ENCODE results near the gene TMEM229B.

The TMEM229B gene

DNA sequence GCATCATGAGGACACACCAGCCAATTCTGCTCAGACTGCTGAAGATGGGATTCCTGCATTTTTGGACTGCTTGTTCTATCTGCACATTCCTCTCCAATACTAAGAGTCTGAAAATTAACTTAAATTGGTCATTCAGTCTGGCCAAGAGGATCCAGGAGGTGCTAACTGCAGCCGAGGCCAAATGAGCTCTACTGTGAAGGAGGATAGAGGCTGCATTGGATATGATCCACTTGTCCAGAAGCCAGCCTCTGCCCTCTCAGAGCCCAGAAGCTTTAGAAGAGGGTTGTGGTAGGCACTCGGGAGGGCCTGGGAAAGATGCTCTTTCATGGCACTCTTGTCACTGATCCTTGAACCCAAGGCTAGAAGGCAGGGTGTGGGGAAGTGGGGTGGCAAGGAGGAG is 39.4 kb downstream of the TMEM229B start:
- no peak for DNase-seq

DNA sequence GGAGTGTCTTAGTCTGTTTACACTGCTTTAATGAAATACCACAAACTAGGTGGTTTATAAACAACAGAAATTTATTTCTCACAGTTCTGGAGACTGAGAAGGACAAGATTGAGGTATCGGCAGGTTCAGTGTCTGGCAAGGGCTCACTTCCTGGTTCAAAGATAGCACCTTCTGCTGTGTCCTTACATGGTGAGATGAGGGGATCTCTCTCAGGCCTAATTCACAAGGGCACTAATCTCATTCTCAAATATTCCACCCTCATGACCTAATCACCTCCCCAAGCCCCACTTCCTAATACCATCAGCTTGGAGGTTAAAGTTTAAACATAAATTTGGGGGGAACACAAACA is 41.5 kb downstream of the TMEM229B start:
- no peak for DNase-seq

DNA sequence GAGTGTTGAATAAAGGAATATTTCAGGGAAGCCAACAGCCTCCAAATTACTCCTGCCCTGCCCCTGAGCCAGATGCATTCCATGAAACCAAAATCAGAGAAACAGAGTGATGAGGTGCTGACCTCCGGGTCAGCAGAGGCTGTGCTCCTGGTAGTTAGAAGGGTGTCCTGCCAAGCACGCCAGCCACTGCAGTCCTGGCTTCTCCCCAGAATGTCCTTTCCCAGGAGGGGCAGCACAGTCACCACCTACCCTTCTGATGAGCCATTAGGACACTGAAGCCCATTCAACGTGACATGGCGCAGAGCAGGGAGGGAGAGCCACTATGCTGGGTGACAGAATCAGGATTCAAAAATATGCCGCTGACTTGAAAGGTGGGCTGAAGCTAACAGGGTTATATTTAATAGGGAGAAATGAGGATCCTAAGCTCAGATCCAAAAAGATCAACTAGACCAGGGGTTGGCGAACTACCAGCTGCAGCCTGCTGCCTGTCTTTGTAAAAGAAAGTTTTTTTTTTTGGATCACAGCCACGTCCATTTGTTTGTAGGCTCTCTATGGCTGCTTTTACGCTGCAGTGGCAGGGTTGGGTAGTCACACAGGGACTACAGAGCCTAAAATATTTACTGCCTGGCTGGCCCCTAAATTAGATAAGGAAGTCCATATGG is 42.0 kb downstream of the TMEM229B start:
- no peak for DNase-seq

DNA sequence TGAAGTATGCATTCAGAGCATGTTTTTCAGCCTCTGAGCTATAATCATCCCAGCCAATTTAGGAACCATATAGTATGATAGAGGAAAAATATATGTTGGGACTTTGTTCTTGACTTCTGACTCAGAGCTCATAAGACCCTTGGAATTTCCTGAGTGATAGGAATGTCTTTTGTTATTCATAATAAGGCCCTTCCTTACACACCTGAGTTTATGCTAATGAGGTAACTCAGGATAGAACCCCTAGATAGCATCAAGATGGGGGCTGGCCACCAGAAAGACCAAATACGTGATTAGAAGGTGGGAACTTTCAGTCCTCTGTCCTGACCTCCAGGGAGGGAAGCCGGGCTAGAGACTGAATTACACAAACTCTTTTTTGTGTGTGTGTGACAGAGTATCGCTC is 44.1 kb downstream of the TMEM229B start:
- no peak for DNase-seq

DNA sequence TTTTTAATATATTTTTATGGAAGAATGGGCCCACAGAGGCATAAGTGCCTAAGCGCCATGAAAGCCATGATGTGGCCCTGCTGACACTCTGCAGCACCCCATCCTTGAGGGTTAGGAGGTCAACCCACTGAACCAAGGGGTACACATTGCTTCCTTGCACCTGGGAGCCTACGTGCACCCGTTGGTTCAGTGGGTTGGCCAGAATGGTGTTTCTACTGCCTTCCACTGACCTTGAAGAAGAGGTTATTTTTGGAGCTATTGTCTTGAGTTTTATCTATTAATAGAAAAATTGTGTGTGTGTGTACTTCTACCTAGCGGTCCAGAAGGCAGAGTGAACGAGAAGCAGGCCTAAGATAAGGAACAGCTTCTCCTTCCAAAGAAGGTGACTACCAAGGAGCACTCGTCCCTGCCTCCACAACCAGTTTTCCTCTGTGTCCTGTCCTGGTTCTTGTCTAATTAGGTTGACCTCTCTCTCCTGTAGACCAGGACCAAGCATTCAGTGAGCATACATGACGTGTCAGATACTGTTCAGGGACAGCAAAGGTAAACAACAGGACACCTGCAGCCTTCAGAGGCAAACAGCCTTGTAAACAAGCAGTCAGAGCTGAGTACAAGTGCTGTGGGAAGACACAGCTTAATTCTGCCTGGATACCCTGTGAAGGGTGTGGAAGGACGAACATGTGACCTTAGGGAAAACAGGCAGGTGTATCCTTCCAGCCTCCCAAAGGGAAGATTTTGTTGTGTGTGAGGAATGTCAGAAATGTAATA is 46.2 kb downstream of the TMEM229B start:
- DNase-seq, result no peak

DNA sequence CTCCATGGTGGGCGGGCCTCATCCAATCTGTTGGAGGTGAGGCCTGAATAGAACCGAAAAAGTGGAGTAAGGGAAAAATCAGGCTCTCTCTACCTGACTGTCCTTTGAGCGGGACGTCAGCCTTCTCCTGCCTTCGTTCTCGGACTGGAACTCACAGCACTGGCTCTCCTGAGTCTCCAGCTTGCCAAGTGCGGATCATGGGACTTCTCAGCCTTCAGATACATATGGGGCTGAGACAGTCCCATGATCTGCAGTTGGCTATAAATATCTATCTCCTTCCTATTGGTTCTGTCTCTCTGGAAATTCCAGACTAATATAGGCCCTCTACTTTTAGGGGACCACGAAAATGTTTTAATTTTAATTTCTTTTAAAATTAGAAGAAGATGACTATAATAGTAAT is 46.8 kb downstream of the TMEM229B start:
- DNase-seq, result no peak

DNA sequence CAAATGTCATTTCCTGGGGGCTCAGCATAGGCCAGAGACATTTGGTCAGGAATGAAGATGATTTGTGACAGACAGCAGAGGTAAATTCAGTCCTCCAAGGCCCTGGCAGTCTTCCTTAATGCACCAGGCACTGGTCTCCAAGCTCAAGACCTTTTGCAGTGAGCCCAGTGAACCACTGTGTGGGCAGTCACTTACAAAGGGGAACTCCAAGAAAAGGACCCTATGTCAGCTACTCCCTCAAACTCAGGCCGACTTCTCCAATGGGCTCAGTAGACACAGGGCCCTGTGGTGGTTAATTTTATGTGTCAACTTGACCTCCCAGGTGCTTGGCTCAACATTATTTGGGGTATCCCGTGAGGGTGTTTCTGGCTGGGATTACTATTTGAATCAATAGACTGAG is 47.3 kb downstream of the TMEM229B start:
- no peak for DNase-seq

DNA sequence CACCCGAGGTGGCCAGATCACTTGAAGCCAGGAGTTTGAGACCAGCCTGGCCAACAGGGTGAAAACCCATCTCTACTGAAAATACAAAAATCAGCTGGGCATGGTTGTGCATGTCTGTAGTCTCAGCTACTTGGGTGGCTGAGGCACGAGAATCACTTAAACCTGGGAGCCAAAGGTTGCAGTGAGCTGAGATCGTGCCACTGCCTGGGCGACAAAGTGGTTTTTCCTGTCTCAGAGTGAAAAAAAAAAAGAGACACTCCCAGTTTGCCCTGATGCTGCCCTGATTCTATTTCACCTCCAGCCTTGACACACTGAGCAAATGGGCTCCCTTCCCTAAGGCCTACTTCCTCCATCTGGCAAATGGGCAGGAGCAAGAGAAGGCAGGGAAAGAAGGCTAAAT is 48.0 kb downstream of the TMEM229B start:
- no peak for DNase-seq

DNA sequence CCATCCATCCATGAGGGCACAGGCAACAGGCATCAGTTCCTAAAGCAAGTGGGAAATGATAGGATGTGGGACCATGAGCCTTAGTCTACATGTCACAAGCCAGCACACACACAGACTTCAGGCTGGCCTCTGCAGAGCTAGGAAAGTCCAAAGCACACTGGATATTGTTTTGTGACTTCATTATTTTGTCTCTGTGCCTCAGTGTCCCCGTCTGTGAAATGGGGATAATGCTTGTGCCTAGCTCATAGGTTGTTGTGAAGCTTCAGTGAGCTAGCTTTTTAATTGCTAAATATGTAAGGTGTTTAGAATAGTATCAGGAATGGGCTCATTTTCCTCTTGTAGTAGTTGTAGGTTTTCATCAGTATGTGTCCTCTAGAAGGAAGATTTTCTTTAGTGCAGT is 49.6 kb downstream of the TMEM229B start:
- no peak for DNase-seq

DNA sequence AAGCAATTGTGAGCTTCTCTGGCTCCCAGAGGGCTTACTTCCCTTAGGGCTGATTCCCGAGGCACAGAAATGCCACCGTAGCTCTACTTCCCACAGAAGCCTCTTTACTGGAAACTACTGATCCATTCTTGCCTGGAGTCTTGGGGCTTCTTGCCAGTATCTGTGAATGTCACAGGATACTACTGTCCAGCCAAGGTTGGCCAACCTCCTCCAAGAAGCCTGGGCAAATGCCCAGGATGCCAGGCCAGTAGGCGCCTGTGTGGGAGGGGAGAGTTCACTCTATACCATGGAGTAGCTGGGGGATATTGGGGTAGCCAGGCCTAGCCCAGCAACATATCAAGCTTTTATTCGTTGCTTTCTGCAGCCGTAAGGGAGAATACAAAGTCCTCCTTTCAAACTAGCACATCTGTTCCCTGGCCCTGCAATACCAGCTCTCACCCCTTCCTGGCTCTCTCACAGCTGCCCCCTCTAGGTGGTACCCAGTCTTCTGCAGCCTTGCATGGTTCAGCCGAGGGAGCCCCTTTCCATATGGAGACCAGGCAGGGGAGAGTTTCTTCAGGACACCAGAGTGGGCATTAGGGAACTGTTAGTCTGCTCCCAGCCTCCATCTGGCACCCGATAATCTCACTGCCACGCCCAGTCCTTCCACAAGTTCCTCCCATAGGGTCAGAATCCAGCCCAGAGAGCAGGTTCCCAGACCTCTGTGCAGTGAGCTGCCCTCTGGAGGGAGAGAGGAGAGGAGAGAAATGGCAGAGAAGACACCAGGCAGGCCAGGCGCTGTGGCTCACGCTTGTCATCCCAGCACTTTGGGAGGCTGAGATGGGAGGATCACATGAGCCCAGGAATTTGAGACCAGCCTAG is 52.3 kb downstream of the TMEM229B start:
- no peak for DNase-seq

DNA sequence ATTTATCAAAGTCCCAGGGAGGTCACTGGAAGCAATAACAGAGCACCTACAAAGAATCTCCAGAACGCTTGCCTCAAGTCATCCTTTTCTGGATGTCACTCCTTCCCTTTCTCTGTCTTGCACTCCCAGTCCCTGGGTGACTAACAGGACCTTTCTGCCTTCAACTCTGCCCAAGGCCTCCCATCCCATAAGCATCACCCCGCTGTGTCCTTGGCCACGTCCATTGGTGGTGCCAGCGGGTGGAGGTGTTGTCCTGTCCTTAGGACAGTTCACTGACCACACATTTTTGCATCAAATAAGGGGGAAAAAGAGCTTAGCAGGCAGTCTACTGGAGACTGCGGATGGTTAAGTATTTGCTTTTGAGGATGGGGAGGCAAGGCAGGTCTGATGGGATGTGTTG is 52.9 kb downstream of the TMEM229B start:
- DNase-seq, result no peak

DNA sequence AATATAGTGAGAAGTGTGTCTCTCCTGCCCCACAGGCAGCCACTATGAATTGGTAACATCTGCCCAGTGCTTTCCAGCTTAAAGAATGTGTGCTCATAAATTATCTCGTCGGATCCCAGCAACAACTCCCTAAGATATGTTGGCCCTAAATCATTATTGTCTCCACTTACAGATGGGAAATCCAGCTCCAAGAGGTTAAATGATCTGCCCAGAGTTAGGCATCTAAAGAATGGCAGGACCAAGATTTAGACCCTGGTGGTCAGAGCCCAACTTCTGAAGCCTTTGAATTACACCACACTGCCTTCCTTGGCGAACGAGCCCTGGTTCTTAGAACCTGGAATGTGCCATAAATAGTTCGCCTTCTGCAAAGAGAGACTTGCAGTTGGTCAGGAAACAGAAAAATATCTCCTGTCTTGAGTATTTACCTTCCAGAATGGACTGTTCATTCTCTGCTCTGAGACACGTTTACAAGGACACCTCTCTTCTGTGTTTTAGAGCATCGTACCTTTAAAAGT is 56.4 kb downstream of the TMEM229B start:
- DNase-seq, result no peak

DNA sequence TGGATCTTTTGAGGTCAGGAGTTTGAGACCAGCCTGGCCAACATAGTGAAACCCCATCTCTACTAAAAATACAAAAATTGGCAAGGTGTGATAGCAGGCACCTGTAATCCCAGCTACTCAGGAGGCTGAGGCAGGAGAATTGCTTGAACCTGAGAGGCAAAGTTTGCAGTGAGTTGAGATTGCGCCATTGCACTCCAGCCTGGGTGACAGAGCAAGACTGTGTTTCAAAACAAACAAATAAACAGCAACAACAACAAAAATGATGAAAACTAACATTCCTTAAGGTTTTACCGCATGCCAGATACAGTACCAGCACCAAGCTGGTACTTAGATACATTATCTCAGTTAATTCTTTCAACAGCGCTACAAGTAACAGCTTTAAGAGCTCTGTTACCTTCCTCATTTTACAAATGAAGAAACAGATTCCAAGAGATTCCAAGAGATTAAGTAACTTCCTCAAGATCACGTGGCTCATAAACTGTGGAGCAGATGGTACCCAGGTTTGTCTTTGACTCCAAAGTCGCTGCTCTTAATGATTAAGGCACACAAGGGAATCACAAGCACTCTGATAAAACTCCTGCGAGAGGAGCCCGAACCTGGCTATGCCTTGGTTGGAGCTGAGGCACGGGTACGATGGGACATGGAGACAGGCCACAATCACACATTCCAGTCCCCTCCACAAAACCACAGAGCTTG is 58.9 kb downstream of the TMEM229B start:
- no peak for DNase-seq

DNA sequence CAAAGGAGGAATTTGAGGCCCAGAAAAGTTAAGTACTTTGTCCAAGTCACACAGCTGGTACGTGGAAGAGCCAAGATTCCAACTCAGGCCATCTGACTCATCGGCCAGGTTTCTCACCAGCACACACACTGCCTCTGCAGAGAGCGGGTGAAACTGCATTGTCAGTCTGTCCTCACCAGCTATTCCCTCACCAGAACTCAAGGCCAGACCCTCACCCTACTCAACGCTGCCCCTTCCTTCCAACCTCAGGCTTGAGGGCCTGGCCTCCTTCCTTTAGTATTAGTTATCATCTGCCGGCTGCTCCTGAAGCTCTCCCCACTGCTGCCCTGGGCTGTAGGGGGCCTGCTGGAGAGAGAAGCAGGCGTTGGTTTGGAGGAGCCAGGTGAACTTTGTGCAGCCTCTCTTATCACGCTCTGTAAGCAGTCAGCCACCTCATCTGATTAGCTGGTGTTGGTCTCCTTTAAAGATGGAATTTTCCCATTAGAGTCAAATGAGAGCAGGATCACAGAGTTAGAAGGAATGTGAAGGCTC is 60.0 kb downstream of the TMEM229B start:
- DNase-seq, result no peak

DNA sequence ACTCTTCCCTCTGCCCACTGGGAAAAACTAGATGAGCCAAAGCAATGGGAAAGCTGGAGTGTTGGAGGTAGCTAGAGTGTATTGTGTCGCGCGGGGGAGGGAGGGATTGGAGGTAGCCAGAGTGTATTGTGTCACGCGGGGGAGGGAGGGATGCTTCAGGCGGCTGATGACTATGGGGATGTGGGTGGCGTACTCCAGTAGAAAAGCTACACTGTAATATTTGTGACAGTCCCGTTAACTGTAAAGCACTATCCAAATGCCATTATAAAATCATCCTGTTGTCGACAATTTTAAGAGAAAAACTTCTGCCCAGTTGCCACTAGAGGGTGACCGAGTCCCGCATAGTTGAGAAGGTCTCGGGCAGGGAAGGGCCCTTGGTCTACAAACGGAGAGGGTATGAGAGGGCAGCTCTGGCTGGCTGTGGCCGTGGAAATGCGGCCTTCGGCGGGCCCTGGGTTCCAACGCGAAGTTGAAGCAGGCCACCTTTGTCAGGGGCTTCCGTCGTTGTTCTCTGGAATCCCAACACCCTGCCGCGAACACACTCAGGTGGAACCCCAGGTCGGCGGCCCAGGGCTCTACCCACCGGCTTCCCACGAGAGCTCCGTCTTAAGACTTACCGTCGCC is 61.4 kb downstream of the TMEM229B start:
- peak; percentile 26 for DNase-seq

DNA sequence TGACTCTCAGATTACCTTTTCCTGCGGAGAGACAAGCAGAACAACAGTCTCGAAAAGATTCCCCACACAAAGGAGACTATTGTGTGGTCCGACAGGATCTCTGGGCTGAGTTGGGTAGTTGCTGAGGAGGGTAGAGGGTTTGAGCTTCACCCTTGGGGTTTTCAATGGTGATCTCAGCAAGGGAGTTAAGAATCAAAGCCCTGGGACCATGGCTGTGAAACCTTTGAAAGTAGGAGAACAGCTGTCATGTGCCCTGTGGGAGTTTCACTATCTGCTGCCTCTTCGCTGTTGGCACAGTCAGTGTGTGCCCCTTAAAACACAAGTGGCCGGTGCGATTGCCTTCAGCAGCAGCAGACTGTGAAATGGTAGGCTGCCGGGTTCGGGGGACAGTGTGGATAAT is 62.4 kb downstream of the TMEM229B start:
- DNase-seq, result no peak

DNA sequence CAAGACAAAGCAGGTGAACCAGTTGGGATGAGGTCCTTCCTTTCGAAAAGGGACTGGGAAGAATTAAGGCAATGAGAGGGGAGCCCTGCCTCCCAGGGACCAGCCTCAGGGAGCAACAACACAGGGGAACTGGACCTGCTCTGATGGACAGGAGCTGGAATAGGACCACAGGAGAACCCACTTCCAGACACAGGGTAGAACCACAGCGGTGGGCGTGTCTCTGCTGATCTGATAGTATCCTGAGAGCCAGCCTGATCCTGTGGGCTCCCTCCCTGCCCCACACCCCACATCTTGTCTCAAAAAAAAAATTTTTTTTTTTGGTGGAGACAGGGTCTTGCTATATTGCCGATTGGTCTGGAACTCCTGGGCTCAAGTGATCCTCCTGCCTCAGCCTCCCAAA is 62.9 kb downstream of the TMEM229B start:
- no peak for DNase-seq

DNA sequence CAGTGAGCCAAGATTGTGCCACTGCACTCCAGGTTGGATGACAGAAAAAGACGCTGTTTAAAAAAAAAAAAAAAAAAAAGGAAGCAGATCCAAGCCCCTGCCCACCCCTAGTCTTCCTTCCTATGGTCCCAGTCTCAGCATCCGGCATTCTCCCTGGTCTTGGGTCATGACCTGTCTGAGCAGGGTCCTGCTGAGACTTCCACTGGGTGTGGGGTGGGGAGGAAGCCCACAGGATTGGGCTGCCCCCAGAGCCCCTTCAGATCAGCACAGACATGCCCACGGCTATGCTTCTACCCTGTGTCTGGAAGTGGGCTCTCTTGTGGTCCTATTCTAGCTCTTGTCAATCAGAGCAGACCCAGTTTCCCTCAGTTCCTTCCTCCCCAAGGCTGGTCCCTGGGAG is 64.0 kb downstream of the TMEM229B start:
- DNase-seq, result no peak

DNA sequence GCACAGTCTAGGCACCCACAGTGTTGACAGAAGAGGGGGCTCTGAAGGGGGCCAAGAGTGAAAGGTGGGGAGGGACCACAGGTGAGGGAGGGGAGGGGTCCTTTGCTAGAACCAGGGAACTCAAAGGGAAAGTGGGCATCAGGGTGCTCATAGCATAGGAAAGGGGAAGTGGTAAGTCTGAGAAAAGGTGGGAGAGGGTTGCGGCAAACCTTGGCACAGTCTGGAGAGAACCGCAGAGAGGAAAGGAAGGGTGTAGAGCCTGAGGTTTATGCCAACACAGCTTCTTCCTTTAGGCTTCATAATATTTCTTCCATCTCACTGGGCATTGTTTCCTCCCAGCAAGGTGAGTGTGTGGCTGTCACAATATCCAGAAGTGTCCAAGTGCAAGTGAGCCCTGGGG is 65.1 kb downstream of the TMEM229B start:
- no peak for DNase-seq

DNA sequence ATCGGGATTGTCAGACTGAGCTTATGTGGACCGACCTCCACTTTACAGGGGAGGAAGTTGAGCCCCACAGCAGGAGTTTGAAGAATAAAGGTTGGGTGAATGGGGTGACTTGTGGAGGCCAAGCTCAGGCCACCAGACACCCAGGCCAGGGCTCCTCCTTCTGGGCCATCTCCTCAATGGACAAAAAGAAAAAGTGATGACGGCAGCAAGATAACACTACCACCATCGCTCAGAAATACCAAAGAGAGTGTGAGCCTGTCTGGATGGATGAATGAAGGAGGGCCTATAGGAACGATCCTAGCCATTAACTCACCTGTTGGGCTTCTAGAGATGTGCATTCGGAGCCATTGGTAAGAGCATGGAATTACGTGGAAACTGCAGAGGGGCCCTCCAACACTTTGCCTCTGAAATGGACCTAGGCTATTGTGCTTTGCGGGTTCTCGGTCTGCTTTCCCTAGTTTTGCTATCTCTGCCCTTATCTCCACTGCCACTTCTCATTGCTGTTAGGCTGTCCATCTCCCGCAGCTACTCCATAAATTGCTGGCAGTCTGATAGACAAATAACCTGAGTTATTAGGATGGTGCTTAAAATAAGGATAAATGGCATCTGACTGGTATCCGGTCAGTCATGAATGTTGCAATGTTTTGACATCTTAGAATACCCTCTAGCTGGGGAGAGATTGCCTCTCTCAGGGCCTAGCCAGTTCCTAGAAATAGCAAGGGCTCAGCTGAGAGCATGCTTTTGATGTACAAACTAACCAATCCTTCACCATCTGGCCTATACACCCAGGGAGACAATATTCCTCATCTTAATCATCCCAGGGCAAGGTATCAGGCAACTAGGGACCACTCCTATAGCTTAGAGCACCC is 66.9 kb downstream of the TMEM229B start:
- no peak for DNase-seq

All from T1000 (cell line).